Testis (tissue), 3 donors: ENCODE results near the gene THY1. TPM values are rescaled to one million over a fixed set of nuclear protein-coding genes. Genes with fewer than 3 reads are reported as not detected.

Experiments
- DNase-seq: peaks from one replicate; pipeline ENCODE4 v3.0.0-alpha.2; 2019
- H3K27ac ChIP-seq, 2 donors: fragments of 200-600 bp; sonication (generic); one replicate each; pipeline ENCODE4 v1.5.1; 2019
- H3K27me3 ChIP-seq: fragments of 200-600 bp; sonication (generic); one replicate; pipeline ENCODE4 v1.5.1; 2019
- H3K36me3 ChIP-seq: fragments of 200-600 bp; sonication (generic); one replicate; pipeline ENCODE4 v1.5.1; 2017; ENCODE audit warnings: low read depth; ENCODE audit errors: missing control alignments
- H3K4me1 ChIP-seq: fragments of 200-600 bp; sonication (generic); one replicate; pipeline ENCODE4 v1.5.1; 2019
- H3K4me3 ChIP-seq, 2 donors: fragments of 200-600 bp; sonication (generic); one replicate each; pipeline ENCODE4 v1.5.1; 2017 to 2019
- H3K9me3 ChIP-seq: fragments of 200-600 bp; sonication (generic); one replicate; pipeline ENCODE4 v1.5.1; 2017
- POLR2A ChIP-seq: fragments of 450-650 bp; IDR thresholded peaks from one replicate; pipeline ENCODE4 v1.6.1; 2017; ENCODE audit warnings: antibody characterized with exemption, mild to moderate bottlenecking, moderate library complexity
- WGBS, 2 donors: methylation state at CpG; one replicate each; pipeline ENCODE4 v1.1.5; 2018; 5-methylcytosine and 5-hydroxymethylcytosine counted together
- intact Hi-C: fragments of 100-400 bp; cut with DNase I; formaldehyde crosslinking; loops from one replicate; pipeline ENCODE4 v1.15.1; 2023; ENCODE audit warnings: low total_unique reads
- polyA plus RNA-seq: library from polyadenylated mRNA; stranded (reverse); fragments of 350-450 nt; fragmentation: Illumina TruSeq; extraction: RNeasy Lipid Tissue Mini Kit (QIAGEN cat#74804); gene quantifications from one replicate; pipeline ENCODE4 v1.2.3, GENCODE V29; 2014; ENCODE audit warnings: low read depth, low replicate concordance; ENCODE audit not compliant: insufficient read depth
- total RNA-seq, 2 donors: library from RNA; depleted of rRNA; stranded (reverse); fragments of >200 nt; gene quantifications; one replicate each; pipeline ENCODE4 v1.2.3, GENCODE V29; 2016
- TF ChIP-seq, protein P1 (sequence below), 3 experiments: fragments of 450-650 bp in 2 of 3; fragments of 200-600 bp in 1 of 3; sonication (generic) in 1 of 3; IDR thresholded peaks; one replicate each; pipeline ENCODE4 v1.5.1; 2016 to 2019; ENCODE audit warnings: antibody characterized with exemption in 3 of 3, mild to moderate bottlenecking in 2 of 3, moderate library complexity in 1 of 3

The THY1 gene
- total and polyA plus RNA-seq, 3 donors from 2014 or later, result 5.9 to 132 (median 30.0) TPM

DNA sequence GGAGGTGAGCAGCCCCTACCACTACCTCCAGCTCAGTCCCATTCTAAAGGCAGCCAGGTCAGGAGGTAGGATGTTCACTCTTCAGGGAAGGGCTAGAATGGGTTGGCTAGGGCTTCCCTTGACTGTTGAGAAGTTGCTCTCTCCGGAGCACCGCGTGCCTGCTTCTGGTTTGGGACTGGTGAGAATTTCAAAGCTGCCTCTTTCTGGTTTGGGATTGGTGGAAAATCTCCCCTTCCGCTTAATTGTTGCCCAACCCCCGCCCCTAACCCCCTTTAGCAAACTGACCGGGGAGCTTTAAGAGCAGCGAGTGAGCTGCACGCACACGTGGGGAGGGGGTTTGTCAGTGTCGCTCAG is 42.2 kb downstream of the THY1 start:
- 12 to 23% methylated on average over 6 to 10 of the region's 10 CpGs for WGBS, 2 donors
- no peaks in the 10 kb centered on the region for H3K36me3 ChIP-seq
- no peak overlapping the region for H3K27ac ChIP-seq
- peaks cover 14% of the 10 kb centered on the region for H3K4me1 ChIP-seq
- H3K9me3 ChIP-seq, result no peaks in the 10 kb centered on the region
- H3K27me3 ChIP-seq, result no peaks in the 10 kb centered on the region
- peak overlapping the region; percentile 45 to 55 for H3K4me3 ChIP-seq
- TF ChIP-seq, protein P1, sequence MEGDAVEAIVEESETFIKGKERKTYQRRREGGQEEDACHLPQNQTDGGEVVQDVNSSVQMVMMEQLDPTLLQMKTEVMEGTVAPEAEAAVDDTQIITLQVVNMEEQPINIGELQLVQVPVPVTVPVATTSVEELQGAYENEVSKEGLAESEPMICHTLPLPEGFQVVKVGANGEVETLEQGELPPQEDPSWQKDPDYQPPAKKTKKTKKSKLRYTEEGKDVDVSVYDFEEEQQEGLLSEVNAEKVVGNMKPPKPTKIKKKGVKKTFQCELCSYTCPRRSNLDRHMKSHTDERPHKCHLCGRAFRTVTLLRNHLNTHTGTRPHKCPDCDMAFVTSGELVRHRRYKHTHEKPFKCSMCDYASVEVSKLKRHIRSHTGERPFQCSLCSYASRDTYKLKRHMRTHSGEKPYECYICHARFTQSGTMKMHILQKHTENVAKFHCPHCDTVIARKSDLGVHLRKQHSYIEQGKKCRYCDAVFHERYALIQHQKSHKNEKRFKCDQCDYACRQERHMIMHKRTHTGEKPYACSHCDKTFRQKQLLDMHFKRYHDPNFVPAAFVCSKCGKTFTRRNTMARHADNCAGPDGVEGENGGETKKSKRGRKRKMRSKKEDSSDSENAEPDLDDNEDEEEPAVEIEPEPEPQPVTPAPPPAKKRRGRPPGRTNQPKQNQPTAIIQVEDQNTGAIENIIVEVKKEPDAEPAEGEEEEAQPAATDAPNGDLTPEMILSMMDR (IDR thresholded peaks at IDR 0.05), result no peak
- TF ChIP-seq POLR2A, result no peak
- intact Hi-C loops, result no loop called here
- no peak for DNase-seq

- WGBS, 2 donors, result 71 to 73% methylated on average over 8 to 13 of the region's 13 CpGs
- peaks cover 19% of the 10 kb centered on the region for H3K4me1 ChIP-seq
- no peak overlapping the region for H3K27ac ChIP-seq
- H3K4me3 ChIP-seq, result no peak overlapping the region
- TF ChIP-seq, protein P1 (IDR thresholded peaks at IDR 0.05), result no peak
- TF ChIP-seq POLR2A, result no peak
- intact Hi-C loops, result no loop called here
- no peaks in the 10 kb centered on the region for H3K9me3 ChIP-seq
- H3K27me3 ChIP-seq, result no peaks in the 10 kb centered on the region
- DNase-seq, result no peak
- H3K36me3 ChIP-seq, result no peaks in the 10 kb centered on the region
Observed at GRCh38 chr11:119380160-119380826, 42.7 kb downstream of the THY1 start.

DNA sequence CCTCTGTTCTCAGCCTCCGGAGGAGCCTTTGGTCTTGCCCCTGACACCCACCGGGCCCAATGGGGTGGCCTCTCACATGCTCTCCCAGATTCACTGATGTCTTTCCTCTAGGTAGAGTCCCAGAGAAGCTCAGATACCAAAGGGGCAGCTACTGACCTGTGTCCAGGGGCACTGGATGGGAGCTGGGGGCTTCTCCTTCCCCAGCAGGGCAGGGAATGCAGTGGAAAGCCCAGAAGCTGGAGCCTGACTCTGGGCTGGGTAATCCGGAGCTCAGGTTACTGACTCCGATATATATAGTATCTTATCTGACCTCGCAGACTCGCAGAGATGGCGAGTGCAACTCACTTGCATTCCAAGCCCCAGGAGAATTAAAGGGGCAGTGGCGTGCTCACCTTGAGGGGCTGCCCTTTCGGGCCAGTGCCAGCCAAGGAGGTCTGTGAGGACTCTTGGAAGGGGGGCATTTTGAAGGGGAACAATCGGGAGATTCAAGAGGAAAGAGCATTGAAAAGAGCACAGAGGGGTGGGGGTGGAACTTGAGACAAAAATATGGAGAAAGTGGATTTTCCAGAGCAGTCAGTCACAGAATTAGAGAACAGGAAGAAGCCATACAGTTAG is 44.0 kb downstream of the THY1 start:
- TF ChIP-seq, protein P1 (IDR thresholded peaks at IDR 0.05), result no peak
- no peak for TF ChIP-seq POLR2A
- intact Hi-C loops, result no loop called here
- Histone ChIP-seq H3K9me3 (no peaks in the 10 kb centered on the region), H3K4me1 (peaks cover 32% of the 10 kb centered on the region), H3K4me3 (no peak overlapping the region), H3K27ac (no peak overlapping the region), H3K27me3 (no peaks in the 10 kb centered on the region), H3K36me3 (no peaks in the 10 kb centered on the region)
- 64 to 79% methylated on average over 10 of the region's 10 CpGs for WGBS, 2 donors
- no peak for DNase-seq

- Histone ChIP-seq H3K27me3 (no peaks in the 10 kb centered on the region), H3K27ac (no peak overlapping the region), H3K36me3 (no peaks in the 10 kb centered on the region), H3K9me3 (no peaks in the 10 kb centered on the region), H3K4me3 (no peak overlapping the region), H3K4me1 (peaks cover 33% of the 10 kb centered on the region)
- TF ChIP-seq, protein P1 (IDR thresholded peaks at IDR 0.05), result no peak
- no peak for TF ChIP-seq POLR2A
- no peak for DNase-seq
- WGBS, 2 donors, result 75 to 81% methylated on average over 6 of the region's 6 CpGs
- intact Hi-C loops, result no loop called here
Observed at GRCh38 chr11:119377961-119378667, 44.9 kb downstream of the THY1 start.
